ENCODE results near the gene SLC51A. TPM values are rescaled to one million over a fixed set of nuclear protein-coding genes. Genes with fewer than 3 reads are reported as not detected.

Gene SLC51A
- total RNA-seq (not detected in 2 replicates), polyA plus RNA-seq (not detected in 2 replicates), polyA minus RNA-seq (not detected in 2 replicates), Bru-seq, nascent RNA (not detected), BruChase-seq, experiment 1, labeled RNA remaining after a 6-hour chase (not detected), BruChase-seq, experiment 2, labeled RNA remaining after a 2-hour chase (not detected)
- polyA plus RNA-seq (2011; cell fraction: cytosol; rRNA removed), result not detected in 2 replicates
- polyA plus RNA-seq (2011; cell fraction: nucleus; rRNA removed), result not detected in 2 replicates
- 3.7 and 4.8 TPM in 2 replicates for polyA plus RNA-seq (2012)
- not detected for polyA minus RNA-seq (2011; cell fraction: cytosol; rRNA and poly(A)+ RNA removed)
- not detected in 2 replicates for polyA minus RNA-seq (2011; cell fraction: nucleus; rRNA and poly(A)+ RNA removed)
- long read RNA-seq, partial matches to known transcripts, result 0 of 13 reads
- long read RNA-seq, other reads (novel, unspliced or antisense), result 13 of 13 reads

- DNase-seq (ENCODE audit: low read depth, low spot score) (no peak), FAIRE-seq (no peak)
- CTCF ChIA-PET, result interaction anchor here (1.3 kb wide), 1 partner anchor 303 kb away, joined by 3 read pairs; no protein-coding TSS in a partner anchor
- no peaks in the 10 kb centered on the region for H3K4me1 ChIP-seq (ENCODE audit: control insufficient read depth, extremely low read depth, insufficient read depth, low read length)
- peaks cover 4 to 11% of the 10 kb centered on the region in 2 experiments for H3K27me3 ChIP-seq (ENCODE audit: control insufficient read depth in 2 of 2, insufficient read depth in 2 of 2, low read length in 2 of 2)
- TF ChIP-seq POLR2AphosphoS5 (IDR thresholded peaks at IDR 0.05; ENCODE audit: insufficient read depth, low read depth, low read length), result no peak
- no peak within 1 kb of the TSS for H3K4me3 ChIP-seq (replicated peaks in 1 of 3; ENCODE audit: insufficient read depth in 1 of 3, low read depth in 1 of 3, low read length in 3 of 3)
- H3K9me1 ChIP-seq (replicated peaks; ENCODE audit: control insufficient read depth, extremely low read depth, insufficient read depth, low read length), result no peaks in the 10 kb centered on the region
- H3K9ac ChIP-seq (replicated peaks; ENCODE audit: extremely low read depth, insufficient read depth, low read length), result no peak within 1 kb of the TSS
- H2AFZ ChIP-seq (ENCODE audit: low read depth, low read length), result no peak within 1 kb of the TSS
- H3K4me2 ChIP-seq (ENCODE audit: insufficient read depth, low read length), result no peak within 1 kb of the TSS
- H3K36me3 ChIP-seq (ENCODE audit: control insufficient read depth in 2 of 2, extremely low read depth in 1 of 2, insufficient read depth in 2 of 2, low read length in 2 of 2), result no peaks in the 10 kb centered on the region
- dilution Hi-C loops (cut with MboI; ENCODE audit: extremely low pct_ligation_motif_present, low sequenced_read_pairs), result no loop called here
- intact Hi-C loops (cut with micrococcal nuclease), result no loop called here
- H3K27ac ChIP-seq (ENCODE audit: insufficient read depth, low read depth, low read length), result no peak within 1 kb of the TSS
- H3K79me2 ChIP-seq (ENCODE audit: control insufficient read depth, insufficient read depth, low read length), result no peaks in the 10 kb centered on the region
- POLR2A ChIA-PET, result no interaction called here
- H4K20me1 ChIP-seq (replicated peaks; ENCODE audit: control insufficient read depth, extremely low read depth, insufficient read depth, low read length), result no peaks in the 10 kb centered on the region
- H3K9me3 ChIP-seq (replicated peaks; ENCODE audit: control insufficient read depth, insufficient read depth, low read length), result no peaks in the 10 kb centered on the region
- no TSS peak for BruUV-seq (replicated peaks)
These were observed at the start of gene SLC51A for GRCh38 chr3:196216089-196216564. Gene SLC51A, plus strand, starts transcription at chr3:196216534. Its CDS starts 179 bp downstream, at chr3:196216713.

GRCh38 chr3:196166741-196167140 is 49.6 kb upstream of the SLC51A start:
- dilution Hi-C loops (cut with MboI; ENCODE audit: extremely low pct_ligation_motif_present, low sequenced_read_pairs), result no loop called here
- no peak overlapping the region for H3K4me2 ChIP-seq (ENCODE audit: insufficient read depth, low read length)
- H3K27me3 ChIP-seq (ENCODE audit: control insufficient read depth in 2 of 2, insufficient read depth in 2 of 2, low read length in 2 of 2), result no peaks in the 10 kb centered on the region
- no TSS peak for BruUV-seq (replicated peaks)
- intact Hi-C loops (cut with micrococcal nuclease), result no loop called here
- no peak overlapping the region for H3K9ac ChIP-seq (replicated peaks; ENCODE audit: extremely low read depth, insufficient read depth, low read length)
- FAIRE-seq, result no peak
- no peaks in the 10 kb centered on the region for H3K9me1 ChIP-seq (replicated peaks; ENCODE audit: control insufficient read depth, extremely low read depth, insufficient read depth, low read length)
- no peak overlapping the region for H3K4me3 ChIP-seq (replicated peaks in 1 of 3; ENCODE audit: insufficient read depth in 1 of 3, low read depth in 1 of 3, low read length in 3 of 3)
- no peaks in the 10 kb centered on the region for H3K4me1 ChIP-seq (ENCODE audit: control insufficient read depth, extremely low read depth, insufficient read depth, low read length)
- H2AFZ ChIP-seq (ENCODE audit: low read depth, low read length), result no peak overlapping the region
- H4K20me1 ChIP-seq (replicated peaks; ENCODE audit: control insufficient read depth, extremely low read depth, insufficient read depth, low read length), result no peaks in the 10 kb centered on the region
- no peak for TF ChIP-seq POLR2AphosphoS5 (IDR thresholded peaks at IDR 0.05; ENCODE audit: insufficient read depth, low read depth, low read length)
- TF ChIP-seq MAX (IDR thresholded peaks at IDR 0.05; ENCODE audit: insufficient read depth, insufficient read length), result no peak
- TF ChIP-seq MYC (IDR thresholded peaks at IDR 0.05; ENCODE audit: low read depth, low read length), result no peak
- no peak for TF ChIP-seq EZH2 (IDR thresholded peaks at IDR 0.05; ENCODE audit: borderline replicate concordance, low read depth, low read length, severe bottlenecking)
- no peak for TF ChIP-seq CTCF (IDR thresholded peaks at IDR 0.05; ENCODE audit: extremely low read depth in 1 of 2, insufficient read depth in 1 of 2, low read depth in 1 of 2, low read length in 2 of 2)
- TF ChIP-seq GATA2 (IDR thresholded peaks at IDR 0.05; ENCODE audit: insufficient read depth, insufficient read length, low read depth, low read length), result no peak
- TF ChIP-seq FOS (IDR thresholded peaks at IDR 0.05; ENCODE audit: borderline replicate concordance, insufficient read depth, low read length), result no peak
- TF ChIP-seq POLR2A (IDR thresholded peaks at IDR 0.05; ENCODE audit: low read depth, low read length), result no peak
- no peak for TF ChIP-seq JUN (IDR thresholded peaks at IDR 0.05; ENCODE audit: borderline replicate concordance, insufficient read depth, insufficient read length, low read depth)
- CTCF ChIA-PET, result no interaction called here
- no peak for DNase-seq (ENCODE audit: low read depth, low spot score)
- H3K79me2 ChIP-seq (ENCODE audit: control insufficient read depth, insufficient read depth, low read length), result no peaks in the 10 kb centered on the region
- POLR2A ChIA-PET, result no interaction called here
- H3K9me3 ChIP-seq (replicated peaks; ENCODE audit: control insufficient read depth, insufficient read depth, low read length), result no peaks in the 10 kb centered on the region
- no peak overlapping the region for H3K27ac ChIP-seq (ENCODE audit: insufficient read depth, low read depth, low read length)
- no peaks in the 10 kb centered on the region for H3K36me3 ChIP-seq (ENCODE audit: control insufficient read depth in 2 of 2, extremely low read depth in 1 of 2, insufficient read depth in 2 of 2, low read length in 2 of 2)

Measured in endothelial cell of umbilical vein (primary cell).